Measurements from ENCODE around the gene ZNF529.

- TF ChIP-seq CTCF (IDR thresholded peaks at IDR 0.05): no peak
- TF ChIP-seq POLR2AphosphoS5 (IDR thresholded peaks at IDR 0.05): no peak
Measured at GRCh38 chr19:36577271-36577996, 4.3 kb upstream of the ZNF529 start.

Measured in sigmoid colon (tissue), 4 donors.